Left lung (tissue), 10 donors: ENCODE results near the gene EML4. TPM values are rescaled to one million over a fixed set of nuclear protein-coding genes. Genes with fewer than 3 reads are reported as not detected.

Experiments used
- ATAC-seq: fragments of 200-7000 bp; cut with Tn5 transposase; one replicate; pipeline ENCODE4 v1.9.1; 2020; ENCODE audit warnings: moderate library complexity
- DNase-seq, 4 donors: peaks; one replicate each; pipeline ENCODE4 v3.0.0-alpha.2; 2013 to 2020
- H3K27ac ChIP-seq, 2 donors: fragments of 200-600 bp; sonication (generic) in 1 of 2; one replicate each; pipeline versions ENCODE4 v1.5.0 to v1.8.0; 2020 to 2021
- H3K27me3 ChIP-seq, 2 donors: fragments of 200-600 bp; sonication (generic) in 1 of 2; one replicate each; pipeline versions ENCODE4 v1.5.0 to v1.8.0; 2020 to 2021
- H3K36me3 ChIP-seq, 2 donors: fragments of 200-600 bp; sonication (generic) in 1 of 2; one replicate each; pipeline versions ENCODE4 v1.5.0 to v1.8.0; 2020 to 2021
- H3K4me1 ChIP-seq, 2 donors: fragments of 200-600 bp; one replicate each; pipeline ENCODE4 v1.8.0; 2021
- H3K4me3 ChIP-seq, 2 donors: fragments of 200-600 bp; sonication (generic) in 1 of 2; one replicate each; pipeline versions ENCODE4 v1.5.0 to v1.8.0; 2020 to 2021; ENCODE audit warnings: mild to moderate bottlenecking in 1 of 2
- H3K9me3 ChIP-seq, 2 donors: fragments of 200-600 bp; sonication (generic) in 1 of 2; one replicate each; pipeline versions ENCODE4 v1.5.0 to v1.8.0; 2020 to 2021
- intact Hi-C, 2 donors: fragments of 100-400 bp; cut with DNase I; formaldehyde crosslinking; loops; one replicate each; pipeline versions ENCODE4 v1.11.2 to v1.14.2; 2022
- polyA plus RNA-seq, 6 donors: library from polyadenylated mRNA; unstranded; fragments of 120-200 nt; gene quantifications; one replicate each; pipeline ENCODE4 v1.2.1, GENCODE V29; 2013; ENCODE audit not compliant: insufficient read length in 6 of 6
- total RNA-seq, 2 donors: library from RNA; stranded (reverse); fragmentation: NEBNext Ultra II Directional; extraction: Animal tissue kit (Norgen Biotek cat#: 25700); gene quantifications; one replicate each; pipeline ENCODE4 v1.2.1, GENCODE V29; 2021
- TF ChIP-seq, protein P1 (sequence below), 2 donors: fragments of 200-600 bp; sonication (generic) in 1 of 2; IDR thresholded peaks; one replicate each; pipeline versions ENCODE4 v1.5.0 to v1.8.0; 2021; ENCODE audit warnings: antibody characterized with exemption in 2 of 2
- donor health status: DM: no; HTN: yes; CAD: no.
- donor health status: DM: no; HTN: no; CAD: no.

The EML4 gene
- total and polyA plus RNA-seq, 8 donors = 77.5 to 110 (median 89.5) TPM

DNA sequence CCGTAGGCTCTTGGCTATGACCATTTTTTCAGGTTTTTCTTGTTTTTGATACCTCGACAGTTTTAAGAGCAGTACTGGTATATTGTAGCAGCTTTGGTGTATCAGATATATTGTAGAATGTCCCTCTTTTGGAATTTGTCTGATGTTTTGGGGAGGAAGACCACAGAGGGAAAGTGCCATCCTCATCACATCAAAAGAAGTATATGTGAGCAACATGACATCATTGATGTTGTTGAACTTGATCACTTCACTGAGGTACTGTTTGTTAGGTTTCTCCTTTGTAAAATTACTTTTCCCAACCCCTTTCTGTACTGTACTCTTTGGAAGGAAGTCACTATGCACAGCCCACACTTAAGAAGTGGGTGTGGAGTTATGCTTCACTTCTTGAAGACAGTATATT is 41.0 kb downstream of the EML4 start:
- intact Hi-C loops = no loop called here
- no peak for ATAC-seq
- DNase-seq = no peak
- Histone ChIP-seq H3K4me3 (no peak overlapping the region), H3K27ac (no peak overlapping the region), H3K27me3 (no peaks in the 10 kb centered on the region), H3K4me1 (peaks cover 0 to 55% of the 10 kb centered on the region in 2 donors), H3K9me3 (no peaks in the 10 kb centered on the region), H3K36me3 (no peaks in the 10 kb centered on the region)
- TF ChIP-seq, protein P1, sequence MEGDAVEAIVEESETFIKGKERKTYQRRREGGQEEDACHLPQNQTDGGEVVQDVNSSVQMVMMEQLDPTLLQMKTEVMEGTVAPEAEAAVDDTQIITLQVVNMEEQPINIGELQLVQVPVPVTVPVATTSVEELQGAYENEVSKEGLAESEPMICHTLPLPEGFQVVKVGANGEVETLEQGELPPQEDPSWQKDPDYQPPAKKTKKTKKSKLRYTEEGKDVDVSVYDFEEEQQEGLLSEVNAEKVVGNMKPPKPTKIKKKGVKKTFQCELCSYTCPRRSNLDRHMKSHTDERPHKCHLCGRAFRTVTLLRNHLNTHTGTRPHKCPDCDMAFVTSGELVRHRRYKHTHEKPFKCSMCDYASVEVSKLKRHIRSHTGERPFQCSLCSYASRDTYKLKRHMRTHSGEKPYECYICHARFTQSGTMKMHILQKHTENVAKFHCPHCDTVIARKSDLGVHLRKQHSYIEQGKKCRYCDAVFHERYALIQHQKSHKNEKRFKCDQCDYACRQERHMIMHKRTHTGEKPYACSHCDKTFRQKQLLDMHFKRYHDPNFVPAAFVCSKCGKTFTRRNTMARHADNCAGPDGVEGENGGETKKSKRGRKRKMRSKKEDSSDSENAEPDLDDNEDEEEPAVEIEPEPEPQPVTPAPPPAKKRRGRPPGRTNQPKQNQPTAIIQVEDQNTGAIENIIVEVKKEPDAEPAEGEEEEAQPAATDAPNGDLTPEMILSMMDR (IDR thresholded peaks at IDR 0.05) = no peak

DNA sequence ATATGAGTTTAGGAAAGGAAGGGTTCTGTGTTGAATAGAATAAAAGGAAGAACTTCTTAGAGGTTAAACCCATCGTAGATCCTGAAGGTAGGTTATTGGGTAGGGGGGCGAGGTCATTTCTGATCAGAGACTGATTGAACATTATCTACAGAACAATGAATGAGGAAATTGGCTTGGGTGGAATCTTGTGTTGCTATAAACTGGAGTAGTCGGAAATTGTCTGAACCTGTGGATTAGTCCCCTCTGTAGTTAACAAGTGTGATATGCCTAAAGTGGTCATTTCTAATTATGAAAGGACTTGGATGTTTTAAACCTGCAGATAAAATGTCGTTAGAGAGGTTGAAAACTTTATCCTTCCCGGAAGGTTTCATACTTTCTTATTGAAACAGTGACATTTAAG is 42.1 kb downstream of the EML4 start:
- no peaks in the 10 kb centered on the region for H3K9me3 ChIP-seq
- TF ChIP-seq, protein P1 (IDR thresholded peaks at IDR 0.05) = no peak
- H3K27ac ChIP-seq = peak overlapping the region in 1 of 2 donors; percentile 68
- H3K4me3 ChIP-seq = no peak overlapping the region
- no peak for ATAC-seq
- peaks cover 0 to 58% of the 10 kb centered on the region in 2 donors for H3K4me1 ChIP-seq
- H3K27me3 ChIP-seq = no peaks in the 10 kb centered on the region
- intact Hi-C loops = no loop called here
- no peaks in the 10 kb centered on the region for H3K36me3 ChIP-seq
- DNase-seq = no peak

DNA sequence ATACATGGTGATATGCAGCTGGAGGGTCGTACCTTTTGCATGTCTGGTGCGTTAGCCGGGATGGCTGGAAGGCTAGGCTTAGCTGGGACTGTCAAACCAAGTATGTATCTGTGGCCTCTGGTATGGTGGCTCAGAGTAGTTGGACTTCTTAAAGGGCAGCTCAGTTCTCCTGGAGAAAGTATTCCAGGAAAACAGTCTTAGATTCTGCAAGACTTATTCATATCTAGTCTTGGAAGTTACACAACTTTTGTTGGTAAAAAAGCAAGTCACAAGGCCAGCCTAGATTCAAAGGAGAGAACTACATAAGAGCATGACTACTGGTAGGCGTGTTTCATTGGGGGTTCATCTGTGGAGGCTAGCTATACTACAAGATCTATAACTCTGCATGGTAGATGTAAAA is 45.5 kb downstream of the EML4 start:
- no peak for DNase-seq
- Histone ChIP-seq H3K9me3 (no peaks in the 10 kb centered on the region), H3K27ac (peak overlapping the region in 1 of 2 donors; percentile 30), H3K4me1 (peaks cover 0 to 71% of the 10 kb centered on the region in 2 donors), H3K4me3 (no peak overlapping the region), H3K36me3 (no peaks in the 10 kb centered on the region), H3K27me3 (no peaks in the 10 kb centered on the region)
- TF ChIP-seq, protein P1 (IDR thresholded peaks at IDR 0.05) = no peak
- intact Hi-C loops = no loop called here
- peak; percentile 23 for ATAC-seq

DNA sequence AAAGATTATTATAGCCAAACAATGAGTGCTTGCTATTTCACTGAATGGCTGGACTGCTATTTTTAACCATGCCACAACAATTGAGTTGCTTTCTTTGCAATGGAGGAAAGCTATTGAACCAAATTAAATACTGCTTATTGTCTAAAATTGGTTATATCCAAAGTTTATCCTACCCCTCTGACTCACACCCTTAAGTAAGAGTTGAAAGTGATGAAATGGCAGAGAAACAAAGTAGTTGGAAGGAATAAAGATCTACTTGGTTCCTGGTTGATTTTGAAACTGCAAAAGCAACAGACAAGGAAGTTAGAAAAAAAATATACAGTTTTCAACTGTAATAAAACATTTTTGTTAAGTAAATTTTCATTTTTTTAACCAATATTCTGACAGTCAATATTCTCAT is 47.5 kb downstream of the EML4 start:
- ATAC-seq (peak; percentile 56), DNase-seq (no peak)
- Histone ChIP-seq H3K4me3 (no peak overlapping the region), H3K9me3 (no peaks in the 10 kb centered on the region), H3K27ac (peak overlapping the region; percentile 33 to 59), H3K36me3 (no peaks in the 10 kb centered on the region), H3K27me3 (no peaks in the 10 kb centered on the region), H3K4me1 (peaks cover 0 to 67% of the 10 kb centered on the region in 2 donors)
- TF ChIP-seq, protein P1 (IDR thresholded peaks at IDR 0.05) = no peak
- intact Hi-C loops = no loop called here

DNA sequence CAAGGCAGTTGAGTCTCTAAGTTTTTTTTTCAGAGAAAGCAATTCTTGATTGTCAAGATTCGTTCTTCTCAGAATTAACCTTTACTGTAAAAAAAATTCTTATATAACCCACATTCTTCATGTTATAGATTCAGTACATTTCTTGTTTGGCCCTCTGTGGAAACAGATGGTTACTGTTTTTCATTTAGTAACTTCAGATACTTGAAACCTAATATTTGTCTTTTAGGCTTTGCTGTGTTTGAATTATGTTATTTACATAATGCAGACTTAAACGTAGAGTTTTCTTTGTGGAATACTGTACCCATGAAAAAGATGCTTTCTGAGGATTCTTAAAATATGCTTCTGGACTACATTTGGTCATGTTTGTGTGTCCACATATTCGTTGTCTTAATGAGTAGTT is 48.2 kb downstream of the EML4 start:
- no peak for ATAC-seq
- H3K4me3 ChIP-seq = no peak overlapping the region
- no peaks in the 10 kb centered on the region for H3K27me3 ChIP-seq
- intact Hi-C loops = no loop called here
- TF ChIP-seq, protein P1 (IDR thresholded peaks at IDR 0.05) = no peak
- H3K27ac ChIP-seq = peak overlapping the region; percentile 33 to 59
- H3K4me1 ChIP-seq = peaks cover 0 to 65% of the 10 kb centered on the region in 2 donors
- no peaks in the 10 kb centered on the region for H3K36me3 ChIP-seq
- no peak for DNase-seq
- H3K9me3 ChIP-seq = no peaks in the 10 kb centered on the region
